Lower leg skin (tissue), 4 donors: ENCODE data around the gene LENEP. TPM values are rescaled to one million over a fixed set of nuclear protein-coding genes. Genes with fewer than 3 reads are reported as not detected.

Source experiments
- DNase-seq, 2 donors: peaks; one replicate each; pipeline ENCODE4 v3.0.0-alpha.2; 2019; ENCODE audit warnings: low spot score in 2 of 2
- H3K4me3 ChIP-seq: fragments of 200-600 bp; sonication (generic); 2 replicates; pipeline ENCODE4 v1.5.1; 2017; ENCODE audit warnings: mild to moderate bottlenecking, low read depth; ENCODE audit not compliant: poor library complexity, severe bottlenecking
- POLR2A ChIP-seq, 2 donors: fragments of 450-650 bp; IDR thresholded peaks; one replicate each; pipeline ENCODE4 v1.6.1; 2016 to 2017; ENCODE audit warnings: antibody characterized with exemption in 2 of 2, mild to moderate bottlenecking in 1 of 2, moderate library complexity in 1 of 2
- WGBS, 2 donors: methylation state at CpG; one replicate each; pipeline ENCODE4 v1.1.5; 2018; 5-methylcytosine and 5-hydroxymethylcytosine counted together
- intact Hi-C: fragments of 100-400 bp; cut with DNase I; formaldehyde crosslinking; loops from one replicate; pipeline ENCODE4 v1.15.0; 2023; ENCODE audit warnings: low total_unique reads
- total RNA-seq, 4 donors: library from RNA; depleted of rRNA; stranded (reverse); fragments of >200 nt; gene quantifications; one replicate each; pipeline ENCODE4 v1.1.0, GENCODE V29; 2016
- TF ChIP-seq, protein P1 (sequence below), 3 donors: fragments of 450-650 bp; IDR thresholded peaks; one replicate each; pipeline ENCODE4 v1.5.1; 2016; ENCODE audit warnings: antibody characterized with exemption in 3 of 3, mild to moderate bottlenecking in 3 of 3, moderate library complexity in 2 of 3

The LENEP gene
- total RNA-seq, 4 donors from 2014 or later = 1.4 TPM; not detected in 3

DNA sequence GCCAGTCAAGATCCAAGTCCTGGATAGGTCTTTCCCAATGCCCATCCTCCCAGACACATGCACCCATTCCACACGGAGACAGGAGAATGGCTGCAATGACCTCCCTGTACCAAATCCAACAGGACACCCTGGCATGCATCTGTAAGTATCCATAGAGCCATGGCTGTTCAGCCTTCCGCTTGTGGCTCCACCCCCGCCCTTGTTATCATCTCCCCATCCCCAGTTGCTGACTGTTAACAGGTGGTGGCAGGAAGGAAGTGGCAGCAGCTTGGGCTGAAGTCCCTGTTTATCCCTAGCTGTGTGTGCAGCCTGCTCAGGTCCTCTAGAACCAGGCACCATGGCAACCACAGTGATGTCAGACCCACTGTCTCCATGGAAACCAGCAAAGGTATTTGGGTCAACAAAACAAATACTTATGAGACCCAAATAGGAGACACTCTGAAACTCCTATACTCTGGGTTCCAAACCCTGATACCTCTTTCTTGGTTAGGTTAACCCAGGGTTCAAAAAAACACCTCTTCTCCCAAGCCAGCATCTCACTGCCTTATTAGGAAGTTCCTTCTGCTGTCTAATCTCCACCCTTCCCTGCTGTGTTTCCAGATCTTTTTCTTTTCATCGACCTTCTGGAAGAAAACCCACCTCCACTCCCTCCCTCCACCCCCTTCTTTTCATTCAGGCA, 38.2 kb upstream of the LENEP start:
- peak overlapping the region; percentile 45 for H3K4me3 ChIP-seq
- WGBS, 2 donors = 17 to 21% methylated on average over 4 of the region's 4 CpGs
- TF ChIP-seq, protein P1, sequence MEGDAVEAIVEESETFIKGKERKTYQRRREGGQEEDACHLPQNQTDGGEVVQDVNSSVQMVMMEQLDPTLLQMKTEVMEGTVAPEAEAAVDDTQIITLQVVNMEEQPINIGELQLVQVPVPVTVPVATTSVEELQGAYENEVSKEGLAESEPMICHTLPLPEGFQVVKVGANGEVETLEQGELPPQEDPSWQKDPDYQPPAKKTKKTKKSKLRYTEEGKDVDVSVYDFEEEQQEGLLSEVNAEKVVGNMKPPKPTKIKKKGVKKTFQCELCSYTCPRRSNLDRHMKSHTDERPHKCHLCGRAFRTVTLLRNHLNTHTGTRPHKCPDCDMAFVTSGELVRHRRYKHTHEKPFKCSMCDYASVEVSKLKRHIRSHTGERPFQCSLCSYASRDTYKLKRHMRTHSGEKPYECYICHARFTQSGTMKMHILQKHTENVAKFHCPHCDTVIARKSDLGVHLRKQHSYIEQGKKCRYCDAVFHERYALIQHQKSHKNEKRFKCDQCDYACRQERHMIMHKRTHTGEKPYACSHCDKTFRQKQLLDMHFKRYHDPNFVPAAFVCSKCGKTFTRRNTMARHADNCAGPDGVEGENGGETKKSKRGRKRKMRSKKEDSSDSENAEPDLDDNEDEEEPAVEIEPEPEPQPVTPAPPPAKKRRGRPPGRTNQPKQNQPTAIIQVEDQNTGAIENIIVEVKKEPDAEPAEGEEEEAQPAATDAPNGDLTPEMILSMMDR (IDR thresholded peaks at IDR 0.05) = no peak
- TF ChIP-seq POLR2A (IDR thresholded peaks at IDR 0.05) = no peak
- intact Hi-C loops = loop anchor here (10.0 kb wide), 1 partner anchor 100 kb away; the partner anchor contains the start of gene ADAM15
- no peak for DNase-seq

DNA sequence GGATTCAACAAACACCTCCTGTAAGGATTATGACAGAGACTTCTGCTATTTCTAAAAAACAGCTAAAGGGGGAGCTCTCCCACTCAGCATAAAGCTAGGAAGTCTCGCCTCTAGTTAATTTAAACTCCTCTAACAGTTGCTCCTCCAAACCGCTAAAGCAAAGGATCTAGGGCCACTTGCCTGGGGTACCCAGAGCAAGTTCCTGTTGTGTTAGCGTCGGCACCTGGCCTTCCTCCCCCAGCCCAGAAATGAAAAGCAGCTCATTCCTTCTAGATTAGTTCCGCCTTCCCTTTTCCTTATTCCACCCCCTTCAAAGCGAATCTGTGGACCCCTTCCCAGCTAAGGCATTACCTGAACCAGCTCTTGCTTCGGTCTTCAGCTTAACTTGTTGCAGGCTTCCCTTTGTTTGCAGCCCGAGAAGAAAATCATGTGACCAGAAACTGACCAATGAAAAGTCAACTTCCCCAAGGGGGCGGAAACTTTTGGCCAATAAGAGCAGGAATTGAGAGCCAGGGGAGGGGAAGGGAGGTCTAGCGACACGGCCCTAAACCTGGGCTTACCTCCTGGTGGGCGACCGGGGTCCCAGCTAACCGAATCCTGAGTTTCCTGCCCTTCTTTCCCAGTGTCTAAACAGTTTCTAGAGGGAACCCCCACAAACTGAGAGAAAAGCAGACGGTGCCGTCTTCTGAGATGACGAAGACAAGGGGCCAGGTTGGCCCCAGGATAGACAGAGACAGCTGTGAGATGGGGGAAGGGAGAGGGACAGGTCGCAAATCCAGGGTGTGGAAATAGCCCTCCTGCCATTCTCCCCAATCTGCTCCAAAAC, 37.5 kb upstream of the LENEP start, which contains the start of gene PBXIP1:
PBXIP1 (minus strand) TSS at position 382 of the 826 bp plus-strand sequence. CDS start 2,378 bp downstream, outside the sequence.
- H3K4me3 ChIP-seq = peak within 1 kb of the TSS; percentile 45
- peak; percentile 93 to 94 for DNase-seq
- TF ChIP-seq, protein P1 (IDR thresholded peaks at IDR 0.05) = no peak
- TF ChIP-seq POLR2A (IDR thresholded peaks at IDR 0.05) = no peak
- WGBS, 2 donors = 0 to 1% methylated on average over 18 of the region's 18 CpGs
- intact Hi-C loops = loop anchor here (10.0 kb wide), 1 partner anchor 99 kb away; the partner anchor contains the start of gene ADAM15

DNA sequence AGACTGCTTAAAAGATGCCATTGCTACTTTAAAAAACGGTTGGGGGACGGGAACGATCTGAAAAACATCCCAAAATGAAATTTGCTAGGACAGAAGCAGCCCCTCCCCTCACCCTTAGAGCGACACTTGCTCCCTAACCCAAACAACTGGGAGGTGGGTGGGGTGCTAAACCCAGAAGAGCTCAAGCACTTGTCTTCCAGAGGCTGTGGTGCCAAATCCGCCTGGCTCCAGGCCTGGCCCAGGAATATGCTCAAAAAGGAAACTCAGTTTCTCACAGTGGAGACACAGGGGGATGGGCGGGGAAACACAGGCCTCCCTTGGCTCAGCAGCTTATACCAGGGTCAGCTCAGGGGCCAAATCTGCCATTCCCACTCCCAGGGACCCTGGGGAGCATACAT, 36.8 kb upstream of the LENEP start:
- no peak overlapping the region for H3K4me3 ChIP-seq
- DNase-seq = no peak
- intact Hi-C loops = loop anchor here (10.0 kb wide), 1 partner anchor 98 kb away; the partner anchor contains the start of gene ADAM15
- WGBS, 2 donors = 9 to 12% methylated on average over 6 of the region's 6 CpGs
- TF ChIP-seq, protein P1 (IDR thresholded peaks at IDR 0.05) = no peak
- no peak for TF ChIP-seq POLR2A (IDR thresholded peaks at IDR 0.05)

DNA sequence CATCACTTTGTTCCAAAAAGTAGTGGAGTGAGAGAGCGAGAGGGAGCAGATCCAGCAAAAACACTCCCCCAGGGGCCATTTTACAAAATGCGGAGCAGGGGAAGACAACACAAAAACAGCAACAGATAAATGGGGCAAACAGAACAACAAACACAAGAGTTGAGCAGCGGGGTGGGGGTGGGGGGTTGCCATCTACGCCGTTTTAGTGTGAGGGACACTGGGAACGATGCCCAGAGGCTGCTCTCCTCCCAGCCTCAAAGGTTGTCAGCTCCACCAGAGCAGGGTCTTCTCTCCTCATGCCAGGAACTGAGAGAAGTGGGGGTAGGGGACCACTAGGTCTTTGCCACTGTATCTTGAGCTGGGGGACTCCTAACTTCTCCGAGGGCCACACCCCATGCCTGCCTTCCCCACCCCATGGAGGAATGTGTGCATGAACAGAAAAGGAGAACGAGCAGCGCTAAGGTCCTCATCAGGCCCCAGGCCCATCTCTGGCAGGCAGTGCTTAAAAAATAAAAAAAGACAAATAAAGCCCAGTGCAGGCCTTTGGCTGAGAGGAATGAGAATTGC, 36.2 kb upstream of the LENEP start:
- no peak for DNase-seq
- no peak overlapping the region for H3K4me3 ChIP-seq
- intact Hi-C loops = loop anchor here (10.0 kb wide), 1 partner anchor 98 kb away; the partner anchor contains the start of gene ADAM15
- 23 to 24% methylated on average over 9 of the region's 9 CpGs for WGBS, 2 donors
- TF ChIP-seq, protein P1 (IDR thresholded peaks at IDR 0.05) = no peak
- TF ChIP-seq POLR2A (IDR thresholded peaks at IDR 0.05) = no peak

DNA sequence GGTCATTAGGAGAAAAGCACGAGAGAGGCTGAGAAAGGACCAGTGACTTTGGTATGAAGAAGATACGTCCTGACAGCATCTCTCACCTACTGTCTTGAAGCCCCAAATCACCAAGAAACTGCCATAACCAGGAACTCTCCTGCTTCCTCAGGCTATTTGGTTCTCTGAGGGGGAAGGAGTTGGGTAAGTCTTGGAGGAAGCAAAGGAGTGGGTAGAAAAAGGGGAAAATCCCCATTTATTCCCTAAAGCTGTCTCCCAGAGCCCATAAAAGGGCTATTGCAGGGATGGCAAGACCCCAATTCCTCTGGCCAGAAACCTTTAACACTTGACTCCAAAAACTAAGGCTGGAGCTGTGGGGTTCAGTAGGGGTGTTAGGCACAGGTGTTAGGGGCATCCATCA, 35.4 kb upstream of the LENEP start:
- DNase-seq = no peak
- TF ChIP-seq, protein P1 (IDR thresholded peaks at IDR 0.05) = no peak
- no peak for TF ChIP-seq POLR2A (IDR thresholded peaks at IDR 0.05)
- intact Hi-C loops = loop anchor here (10.0 kb wide), 1 partner anchor 97 kb away; the partner anchor contains the start of gene ADAM15
- WGBS, 2 donors = 69 to 89% methylated on average over 2 of the region's 2 CpGs
- no peak overlapping the region for H3K4me3 ChIP-seq
